AG09309 (cell line): Measurements from ENCODE around the gene PEPD.

ENCODE experiments used
- DNase-seq: peaks from one replicate; pipeline ENCODE4 v3.0.0-alpha.2; 2010; ENCODE audit warnings: low read depth
- H3K4me3 ChIP-seq: 2 replicates; pipeline ENCODE4 v1.5.1; 2011; ENCODE audit warnings: mild to moderate bottlenecking, low read depth, low read length, moderate library complexity; ENCODE audit not compliant: control insufficient read depth
- CTCF ChIP-seq: IDR thresholded peaks from 2 replicates; pipeline ENCODE4 v1.5.1; 2011; ENCODE audit warnings: mild to moderate bottlenecking, low read depth, low read length, inconsistent platforms; ENCODE audit not compliant: insufficient read depth, control insufficient read depth; ENCODE audit errors: missing control alignments

Gene PEPD

DNA sequence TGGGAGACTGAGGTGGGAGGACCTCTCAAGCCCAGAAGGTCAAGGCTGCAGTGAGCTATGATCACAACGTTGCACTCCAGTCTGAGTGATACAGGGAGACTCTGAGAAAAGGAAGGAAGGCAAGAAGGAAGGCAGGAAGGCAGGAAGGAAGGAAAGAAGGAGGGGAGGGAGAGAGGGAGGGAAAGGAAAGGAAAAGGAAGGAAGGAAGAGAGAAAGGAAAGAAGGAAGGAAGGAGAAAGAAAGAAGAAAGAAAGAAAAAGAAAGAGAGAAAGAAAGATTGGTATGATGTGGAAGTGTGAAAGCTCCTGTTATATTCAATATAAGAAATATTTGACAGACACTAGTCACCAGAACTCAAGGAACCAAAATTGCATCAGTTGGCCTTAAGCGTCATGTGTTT lies 180.6 kb downstream of the PEPD start:
- no peak overlapping the region for H3K4me3 ChIP-seq
- TF ChIP-seq CTCF = no peak
- DNase-seq = no peak

GRCh38 chr19:33339016-33339984 lies 182.3 kb downstream of the PEPD start:
- no peak for TF ChIP-seq CTCF
- H3K4me3 ChIP-seq = no peak overlapping the region
- no peak for DNase-seq
